GM12891 (cell line): ENCODE measurements around the gene ADAMTS17.

Experiments used
- DNase-seq: peaks from one replicate; pipeline ENCODE4 v3.0.0; 2011; ENCODE audit warnings: low spot score; ENCODE audit not compliant: insufficient read length
- FAIRE-seq: peaks from 2 replicates; lab custom pipeline; 2011; peaks lifted over from hg19 to GRCh38; lab: Jason Lieb, UNC
- PAX5 ChIP-seq: IDR thresholded peaks from 2 replicates; pipeline ENCODE4 v1.6.1; 2011; ENCODE audit warnings: low read length, moderate library complexity, mild to moderate bottlenecking; ENCODE audit not compliant: insufficient read depth, severe bottlenecking
- POLR2A ChIP-seq: IDR thresholded peaks from 2 replicates; pipeline ENCODE4 v1.6.1; 2011; ENCODE audit warnings: low read depth, low read length, control low read depth
- POLR2AphosphoS5 ChIP-seq: IDR thresholded peaks from 2 replicates; pipeline ENCODE4 v1.6.1; 2011; ENCODE audit warnings: low read depth, low read length, control low read depth
- POU2F2 ChIP-seq: IDR thresholded peaks from 2 replicates; pipeline ENCODE4 v1.6.1; 2011; ENCODE audit warnings: low read depth, mild to moderate bottlenecking, control low read depth, low read length, moderate library complexity
- SPI1 ChIP-seq: IDR thresholded peaks from 2 replicates; pipeline ENCODE4 v1.6.1; 2011; ENCODE audit warnings: low read depth, low read length, control low read depth
- TAF1 ChIP-seq: IDR thresholded peaks from 2 replicates; pipeline ENCODE4 v1.6.1; 2011; ENCODE audit warnings: low read depth, low read length, control low read depth

The ADAMTS17 gene

DNA sequence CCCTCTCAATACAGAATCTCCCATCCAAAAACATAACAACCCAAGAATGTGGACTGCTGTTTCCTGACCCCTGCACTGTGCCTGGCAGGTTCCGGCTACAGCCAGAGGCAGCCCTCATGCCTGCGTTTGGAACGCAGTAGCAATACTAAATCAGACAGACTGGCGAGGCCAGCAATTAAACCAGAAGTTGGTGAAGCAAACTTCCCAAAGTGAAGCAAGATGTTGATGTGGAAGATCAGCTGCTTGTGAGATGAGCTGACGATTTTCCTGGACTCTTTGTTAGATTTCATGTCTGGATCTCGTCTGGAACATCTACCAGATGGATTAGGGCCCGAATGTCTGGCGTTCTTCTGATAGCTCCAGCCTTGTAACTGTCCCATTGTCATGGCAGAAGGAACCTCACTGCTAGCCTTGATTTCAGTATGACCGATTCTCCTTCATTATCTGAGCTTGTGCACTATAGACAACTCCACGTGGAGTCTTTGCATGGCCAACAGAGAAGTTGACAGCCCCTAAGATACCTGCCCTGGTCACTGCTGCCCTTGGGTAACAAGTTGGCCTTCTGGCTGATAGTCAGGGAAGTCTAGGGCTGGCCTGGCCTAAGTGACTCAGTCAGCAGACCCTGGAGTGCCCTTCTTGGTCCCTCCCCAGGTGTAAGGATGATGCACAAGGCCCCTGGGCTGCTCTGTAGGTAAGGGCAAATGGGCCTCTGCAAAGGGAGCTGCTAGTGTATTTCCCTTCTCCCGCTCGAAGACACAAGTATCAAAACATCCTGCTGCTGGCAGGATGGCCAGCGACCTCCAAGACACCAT is 126.5 kb downstream of the ADAMTS17 start:
- FAIRE-seq: no peak
- DNase-seq: no peak
- TF ChIP-seq POU2F2: no peak

DNA sequence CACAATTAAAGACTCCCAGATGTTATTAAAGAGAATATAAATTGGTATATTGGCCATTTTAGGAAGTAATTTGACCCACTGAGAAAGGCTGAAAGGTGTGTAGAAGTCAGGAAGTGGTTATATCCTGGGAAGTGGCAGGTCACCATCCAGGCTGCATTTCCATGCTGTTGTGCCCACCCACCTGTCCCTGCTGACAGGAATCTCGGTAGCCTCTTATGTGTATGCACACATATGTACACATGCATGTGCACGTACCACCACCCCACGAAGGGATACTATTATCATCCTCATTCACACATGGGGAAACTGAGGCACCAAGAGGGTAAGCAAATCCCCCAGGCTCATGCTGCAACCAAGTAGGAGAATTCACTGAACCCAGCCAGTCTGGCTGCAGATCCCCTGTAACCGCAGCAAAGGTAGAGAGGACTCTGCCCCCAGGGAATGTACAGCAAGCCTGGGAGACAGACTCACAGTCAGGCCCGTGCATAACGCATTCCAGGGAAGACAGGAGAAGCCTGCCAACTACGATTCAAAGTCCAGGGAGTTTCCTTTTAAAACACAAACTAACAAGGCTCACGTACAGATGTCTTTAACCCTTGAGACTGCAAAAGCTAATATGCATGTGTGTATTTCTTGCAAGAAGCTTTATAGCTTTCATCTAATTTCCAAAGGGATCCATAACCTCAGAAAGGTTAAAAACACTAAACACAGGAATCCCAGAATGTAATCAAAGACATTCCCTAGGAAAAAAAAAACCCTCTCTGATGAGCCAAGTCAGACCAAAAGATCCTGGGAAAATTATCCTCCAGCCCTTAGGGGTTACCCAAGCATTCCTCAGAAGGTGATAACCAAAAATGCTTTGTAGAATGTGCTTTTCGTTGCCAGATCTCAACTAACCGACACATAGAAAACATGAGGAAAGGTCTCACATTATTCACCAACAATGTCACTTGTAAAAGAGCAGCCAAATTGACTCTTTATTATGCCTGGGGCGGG is 129.6 kb downstream of the ADAMTS17 start:
- FAIRE-seq (no peak), DNase-seq (no peak)
- no peak for TF ChIP-seq PAX5
- TF ChIP-seq SPI1: no peak
- no peak for TF ChIP-seq TAF1
- no peak for TF ChIP-seq POLR2A
- no peak for TF ChIP-seq POU2F2
- TF ChIP-seq POLR2AphosphoS5: no peak

DNA sequence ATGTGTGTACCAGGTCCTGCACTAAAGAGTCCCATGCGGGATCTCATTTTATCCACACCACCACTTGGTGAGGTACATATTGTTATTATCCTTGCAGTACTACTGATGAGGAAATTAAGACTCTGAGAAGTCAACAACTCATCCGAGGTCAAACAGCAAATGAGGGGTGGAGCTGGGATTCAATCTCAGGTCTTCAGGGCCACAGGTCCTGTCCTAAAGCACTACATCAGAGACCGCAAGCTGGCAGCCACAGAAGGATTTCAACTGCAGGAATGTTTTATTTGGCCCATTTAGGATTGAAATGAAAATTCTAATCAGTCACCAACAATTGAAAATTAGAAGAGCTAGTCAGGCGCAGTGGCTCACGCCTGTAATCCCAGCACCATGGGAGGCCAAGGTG is 131.4 kb downstream of the ADAMTS17 start:
- DNase-seq (no peak), FAIRE-seq (no peak)
- no peak for TF ChIP-seq POLR2AphosphoS5
- no peak for TF ChIP-seq POU2F2
- TF ChIP-seq TAF1: no peak
- no peak for TF ChIP-seq SPI1
- TF ChIP-seq POLR2A: no peak
- no peak for TF ChIP-seq PAX5

DNA sequence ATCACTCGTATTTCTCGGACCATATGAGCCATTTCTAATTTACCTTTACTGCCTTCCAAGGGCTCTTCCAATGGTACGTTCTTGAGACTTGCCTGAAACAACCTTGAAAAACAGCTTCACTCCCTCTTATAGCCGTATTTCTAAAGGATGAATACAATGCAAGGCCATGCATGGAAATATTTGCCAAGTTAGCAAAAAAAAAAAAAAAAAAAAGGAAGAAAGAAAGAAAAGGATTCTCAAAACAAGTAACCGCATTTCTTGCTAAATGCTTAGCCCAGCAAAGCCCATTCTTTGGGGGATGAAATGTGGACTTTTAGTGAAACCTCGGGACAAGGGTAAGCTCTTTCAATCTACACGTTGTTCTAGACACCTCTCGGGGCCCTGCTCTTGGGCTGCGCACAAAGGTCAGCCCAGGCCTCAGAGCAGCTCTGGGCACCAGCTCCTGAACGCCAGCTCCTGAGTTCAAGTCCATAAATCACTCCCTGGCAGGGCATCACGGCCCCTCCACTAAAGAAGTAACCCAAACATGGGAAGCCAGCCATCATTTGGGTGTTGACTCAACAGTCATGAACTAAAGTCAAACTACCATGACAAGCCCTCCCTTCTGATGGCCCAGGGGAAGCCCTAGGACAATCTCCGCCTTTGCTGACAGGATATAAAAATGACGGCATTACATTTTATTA is 132.7 kb downstream of the ADAMTS17 start:
- no peak for TF ChIP-seq SPI1
- TF ChIP-seq POU2F2: no peak
- TF ChIP-seq PAX5: no peak
- no peak for TF ChIP-seq POLR2AphosphoS5
- no peak for TF ChIP-seq POLR2A
- no peak for TF ChIP-seq TAF1

DNA sequence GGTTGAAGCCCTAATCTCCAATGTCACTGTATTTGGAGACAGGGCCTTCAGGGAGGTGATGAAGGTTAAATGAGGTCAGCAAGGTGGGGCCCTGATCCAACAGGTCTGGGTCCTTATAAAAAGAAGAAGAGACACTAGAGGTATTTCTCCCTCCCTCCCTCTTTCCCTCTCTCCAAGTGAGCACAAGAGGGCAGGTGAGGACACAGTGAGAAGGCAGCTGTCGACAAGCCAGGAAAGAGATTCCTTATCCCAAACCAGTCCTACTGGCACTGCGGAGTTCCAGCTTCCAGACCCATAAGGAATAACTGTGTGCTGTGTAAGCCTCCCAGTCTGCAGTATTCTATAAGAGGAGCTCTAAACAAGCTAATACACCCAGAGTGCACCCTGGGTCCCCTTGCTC is 134.7 kb downstream of the ADAMTS17 start:
- FAIRE-seq (no peak), DNase-seq (no peak)
- TF ChIP-seq TAF1: no peak
- no peak for TF ChIP-seq PAX5
- no peak for TF ChIP-seq SPI1
- no peak for TF ChIP-seq POU2F2
- no peak for TF ChIP-seq POLR2AphosphoS5
- no peak for TF ChIP-seq POLR2A

More for the DNA sequence above, 132.7 kb downstream of the ADAMTS17 start:
- DNase-seq: no peak
- no peak for FAIRE-seq

DNA sequence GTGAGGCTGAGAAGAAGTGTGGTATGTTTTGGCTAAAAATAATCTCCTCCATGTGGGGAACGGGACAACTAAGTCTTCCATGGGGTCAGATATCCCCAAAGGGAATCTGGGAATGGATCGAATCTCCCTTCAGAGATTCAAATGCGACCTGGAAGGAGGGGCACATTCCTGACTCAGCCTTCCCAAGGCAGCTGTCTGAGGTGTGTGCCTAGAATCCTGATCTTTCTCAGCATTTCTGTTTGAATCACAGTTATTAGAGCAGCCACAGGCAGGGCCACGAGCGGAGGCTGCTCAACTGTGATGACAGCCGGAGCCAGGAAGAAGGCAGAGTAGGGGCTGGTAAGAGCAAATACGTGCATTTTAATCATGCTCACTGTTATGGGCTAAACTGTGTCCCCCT is 135.1 kb downstream of the ADAMTS17 start:
- TF ChIP-seq TAF1 (no peak), POLR2A (no peak), PAX5 (no peak), POLR2AphosphoS5 (no peak), SPI1 (no peak), POU2F2 (no peak)
- no peak for FAIRE-seq
- DNase-seq: no peak

DNA sequence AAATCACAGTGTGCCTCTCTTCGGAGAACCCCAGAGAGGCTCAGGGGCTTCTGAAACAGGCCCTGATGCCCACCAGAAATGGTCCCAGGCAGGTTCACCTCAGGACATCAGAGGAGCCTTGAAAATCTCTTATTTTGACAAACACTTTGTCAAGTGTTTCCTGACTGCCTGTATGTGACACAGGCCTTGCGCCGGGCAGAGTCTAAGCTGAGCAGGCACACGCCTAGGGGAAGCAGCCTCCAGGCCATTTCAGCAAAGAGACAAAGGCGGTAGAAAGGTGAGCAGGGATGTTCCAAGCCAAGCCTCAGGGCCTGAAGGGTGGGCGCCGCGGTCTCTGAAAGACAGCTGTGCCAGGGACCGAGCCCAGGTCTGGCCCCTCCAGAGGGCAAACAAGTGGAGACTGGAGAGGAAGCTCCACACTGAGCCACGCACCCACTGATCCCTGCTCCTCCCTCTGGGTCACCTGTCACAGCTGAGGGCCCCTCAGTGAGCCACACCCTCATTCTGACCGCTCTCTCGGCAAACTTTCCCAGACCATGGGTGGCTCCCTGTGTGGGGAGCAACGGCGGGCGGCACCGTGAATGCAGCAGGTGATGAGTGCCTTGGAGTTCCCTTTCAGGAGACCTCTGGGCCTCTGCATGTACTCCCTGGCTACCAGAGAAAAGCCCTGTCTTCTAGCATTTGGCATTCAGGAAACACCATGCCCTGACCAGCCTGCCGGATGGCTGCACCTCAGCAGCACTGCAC is 136.1 kb downstream of the ADAMTS17 start:
- TF ChIP-seq PAX5: no peak
- TF ChIP-seq SPI1: no peak
- FAIRE-seq: no peak
- no peak for DNase-seq

DNA sequence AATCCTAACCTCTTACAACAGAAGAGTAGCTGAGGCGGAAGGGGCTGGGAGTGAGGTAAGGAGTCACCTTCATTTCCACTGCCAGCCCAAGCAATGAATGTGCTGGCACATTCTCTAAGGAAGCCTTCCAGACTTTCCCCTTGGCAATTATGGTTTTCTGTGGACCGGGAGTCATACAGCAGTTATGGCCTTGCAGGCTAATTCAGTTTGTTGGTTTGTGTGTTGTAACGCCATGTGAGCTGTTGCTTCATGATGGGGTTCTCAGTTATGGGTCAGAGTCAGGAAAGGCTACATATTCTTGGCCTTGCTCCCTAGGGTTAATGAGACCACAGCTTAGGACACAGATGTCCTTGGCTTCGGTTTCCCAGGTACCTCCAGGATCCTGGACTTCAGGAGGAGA is 137.0 kb downstream of the ADAMTS17 start:
- DNase-seq (no peak), FAIRE-seq (no peak)
- TF ChIP-seq TAF1 (no peak), POLR2AphosphoS5 (no peak), POLR2A (no peak), POU2F2 (no peak), PAX5 (no peak), SPI1 (no peak)

DNA sequence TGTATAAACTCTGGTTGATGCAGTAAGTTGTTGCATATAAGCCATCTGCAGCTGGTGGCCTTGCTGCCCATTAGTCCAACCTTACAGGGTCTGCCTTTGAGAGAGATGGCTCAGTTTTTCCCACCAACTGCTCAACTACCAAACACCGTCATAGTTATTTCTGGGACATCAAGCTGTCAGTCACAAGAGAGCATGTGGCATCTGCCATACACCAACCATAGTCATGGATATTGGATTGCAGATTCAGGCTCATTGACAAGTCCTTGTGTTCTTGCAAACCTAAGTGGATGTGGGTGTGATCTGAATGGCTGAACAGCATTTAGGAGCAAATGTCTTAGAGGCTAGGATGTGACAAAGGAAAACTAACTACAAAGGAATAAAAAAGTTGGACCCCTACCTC is 137.6 kb downstream of the ADAMTS17 start:
- no peak for DNase-seq

More for the DNA sequence above, 137.6 kb downstream of the ADAMTS17 start:
- FAIRE-seq: no peak
- TF ChIP-seq POU2F2: no peak
- no peak for TF ChIP-seq TAF1
- TF ChIP-seq SPI1: no peak
- no peak for TF ChIP-seq PAX5
- no peak for TF ChIP-seq POLR2A
- TF ChIP-seq POLR2AphosphoS5: no peak
